ENCODE measurements around the gene SYN1. TPM values are rescaled to one million over a fixed set of nuclear protein-coding genes. Genes with fewer than 3 reads are reported as not detected.

Gene SYN1
- total RNA-seq, 1 experiment from 2014 or later: 0.49 TPM

DNA sequence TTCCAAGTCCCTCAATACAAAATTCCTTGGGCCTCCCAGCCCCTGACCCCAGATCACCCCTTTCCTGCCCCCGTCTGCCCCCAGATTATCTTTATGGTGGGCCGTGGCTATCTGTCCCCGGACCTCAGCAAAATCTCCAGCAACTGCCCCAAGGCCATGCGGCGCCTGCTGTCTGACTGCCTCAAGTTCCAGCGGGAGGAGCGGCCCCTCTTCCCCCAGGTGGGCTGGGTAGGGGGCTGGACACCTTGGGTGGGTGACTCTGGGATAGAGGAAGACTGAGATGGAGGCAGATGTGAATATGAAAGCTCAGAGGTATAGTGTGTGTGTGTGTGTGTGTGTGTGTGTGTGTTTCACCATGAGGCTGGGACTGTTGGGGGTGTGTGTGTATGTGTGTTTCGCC lies 48.9 kb downstream of the SYN1 start:
- H3K27ac Mint-ChIP-seq (ENCODE audit: low read depth, unreplicated experiment): no peak overlapping the region
- CTCF ChIA-PET: interaction anchor here (0.7 kb wide), 1 partner anchor 167 kb away, joined by 4 read pairs; no protein-coding TSS in a partner anchor
- no peak overlapping the region for H3K4me3 Mint-ChIP-seq (ENCODE audit: unreplicated experiment)
- POLR2A ChIA-PET: no interaction called here
- no TSS peak for BruUV-seq (replicated peaks)
- no peak for DNase-seq (ENCODE audit: unreplicated experiment)
- intact Hi-C loops (cut with micrococcal nuclease): no loop called here
- no peak for TF ChIP-seq CTCF (IDR thresholded peaks at IDR 0.05; ENCODE audit: unreplicated experiment)
- peaks cover 6% of the 10 kb centered on the region for H3K9me3 Mint-ChIP-seq (ENCODE audit: unreplicated experiment)
- H3K4me1 Mint-ChIP-seq (ENCODE audit: insufficient read depth, unreplicated experiment): peaks cover 7% of the 10 kb centered on the region
- H3K36me3 Mint-ChIP-seq (ENCODE audit: insufficient read depth, unreplicated experiment): peaks cover 48% of the 10 kb centered on the region
- no peaks in the 10 kb centered on the region for H3K27me3 Mint-ChIP-seq (ENCODE audit: insufficient read depth, unreplicated experiment)

DNA sequence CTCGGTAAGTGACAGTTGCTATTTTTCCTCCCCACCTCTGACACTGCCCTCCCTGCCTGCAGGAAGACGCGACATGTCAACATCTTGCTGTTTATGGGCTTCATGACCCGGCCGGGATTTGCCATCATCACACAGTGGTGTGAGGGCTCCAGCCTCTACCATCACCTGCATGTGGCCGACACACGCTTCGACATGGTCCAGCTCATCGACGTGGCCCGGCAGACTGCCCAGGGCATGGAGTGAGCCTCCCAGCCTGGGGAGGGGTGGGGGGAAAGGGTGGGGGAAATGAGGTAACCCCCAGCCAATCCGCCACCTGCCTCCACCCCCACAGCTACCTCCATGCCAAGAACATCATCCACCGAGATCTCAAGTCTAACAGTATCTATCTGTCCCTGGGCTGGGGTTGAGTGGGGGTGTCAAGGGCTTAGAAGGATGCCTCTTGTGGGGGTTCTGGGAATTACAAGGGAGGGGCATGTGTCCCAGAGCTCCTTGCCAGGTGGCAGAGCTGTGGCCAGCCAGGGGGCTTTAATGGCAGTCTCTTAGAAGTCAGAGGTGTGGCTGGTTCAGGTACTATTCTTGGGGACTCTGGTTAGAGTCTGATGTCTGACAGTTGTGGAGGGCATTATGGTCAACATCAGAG lies 50.9 kb downstream of the SYN1 start:
- intact Hi-C loops (cut with micrococcal nuclease): no loop called here
- no peaks in the 10 kb centered on the region for H3K27me3 Mint-ChIP-seq (ENCODE audit: insufficient read depth, unreplicated experiment)
- ChIA-PET CTCF (interaction anchor here (0.6 to 1.3 kb wide), 4 partner anchors 11 to 1294 kb away, joined by 3 to 4 read pairs (median 4); no protein-coding TSS in a partner anchor), POLR2A (no interaction called here)
- TF ChIP-seq CTCF (IDR thresholded peaks at IDR 0.05; ENCODE audit: unreplicated experiment): peak; percentile 24
- DNase-seq (ENCODE audit: unreplicated experiment): no peak
- no peak overlapping the region for H3K4me3 Mint-ChIP-seq (ENCODE audit: unreplicated experiment)
- no peak overlapping the region for H3K27ac Mint-ChIP-seq (ENCODE audit: low read depth, unreplicated experiment)
- peaks cover 14% of the 10 kb centered on the region for H3K9me3 Mint-ChIP-seq (ENCODE audit: unreplicated experiment)
- BruUV-seq (replicated peaks): no TSS peak
- H3K36me3 Mint-ChIP-seq (ENCODE audit: insufficient read depth, unreplicated experiment): peaks cover 59% of the 10 kb centered on the region
- H3K4me1 Mint-ChIP-seq (ENCODE audit: insufficient read depth, unreplicated experiment): peaks cover 11% of the 10 kb centered on the region

- H3K4me3 Mint-ChIP-seq (ENCODE audit: unreplicated experiment): no peak overlapping the region
Observed at GRCh38 chrX:47566841-47567240, 52.8 kb downstream of the SYN1 start.

More at GRCh38 chrX:47566841-47567240, 52.8 kb downstream of the SYN1 start:
- intact Hi-C loops (cut with micrococcal nuclease): no loop called here
- Mint-ChIP-seq H3K27me3 (ENCODE audit: insufficient read depth, unreplicated experiment) (no peaks in the 10 kb centered on the region), H3K9me3 (ENCODE audit: unreplicated experiment) (peaks cover 10% of the 10 kb centered on the region), H3K36me3 (ENCODE audit: insufficient read depth, unreplicated experiment) (peaks cover 51% of the 10 kb centered on the region), H3K4me1 (ENCODE audit: insufficient read depth, unreplicated experiment) (peaks cover 12% of the 10 kb centered on the region), H3K27ac (ENCODE audit: low read depth, unreplicated experiment) (no peak overlapping the region)
- ChIA-PET CTCF (interaction anchor here (0.7 kb wide), 1 partner anchor 62 kb away, joined by 3 read pairs; no protein-coding TSS in a partner anchor), POLR2A (no interaction called here)
- no peak for TF ChIP-seq CTCF (IDR thresholded peaks at IDR 0.05; ENCODE audit: unreplicated experiment)
- no peak for DNase-seq (ENCODE audit: unreplicated experiment)
- BruUV-seq (replicated peaks): no TSS peak
